Measurements from ENCODE around the gene AKT1S1. TPM values are rescaled to one million over a fixed set of nuclear protein-coding genes. Genes with fewer than 3 reads are reported as not detected.
A peak's percentile ranks its signal among the peaks of the same experiment; 100 is the strongest.

AKT1S1 gene
- total RNA-seq, 1 donor, result 10.0 TPM

DNA sequence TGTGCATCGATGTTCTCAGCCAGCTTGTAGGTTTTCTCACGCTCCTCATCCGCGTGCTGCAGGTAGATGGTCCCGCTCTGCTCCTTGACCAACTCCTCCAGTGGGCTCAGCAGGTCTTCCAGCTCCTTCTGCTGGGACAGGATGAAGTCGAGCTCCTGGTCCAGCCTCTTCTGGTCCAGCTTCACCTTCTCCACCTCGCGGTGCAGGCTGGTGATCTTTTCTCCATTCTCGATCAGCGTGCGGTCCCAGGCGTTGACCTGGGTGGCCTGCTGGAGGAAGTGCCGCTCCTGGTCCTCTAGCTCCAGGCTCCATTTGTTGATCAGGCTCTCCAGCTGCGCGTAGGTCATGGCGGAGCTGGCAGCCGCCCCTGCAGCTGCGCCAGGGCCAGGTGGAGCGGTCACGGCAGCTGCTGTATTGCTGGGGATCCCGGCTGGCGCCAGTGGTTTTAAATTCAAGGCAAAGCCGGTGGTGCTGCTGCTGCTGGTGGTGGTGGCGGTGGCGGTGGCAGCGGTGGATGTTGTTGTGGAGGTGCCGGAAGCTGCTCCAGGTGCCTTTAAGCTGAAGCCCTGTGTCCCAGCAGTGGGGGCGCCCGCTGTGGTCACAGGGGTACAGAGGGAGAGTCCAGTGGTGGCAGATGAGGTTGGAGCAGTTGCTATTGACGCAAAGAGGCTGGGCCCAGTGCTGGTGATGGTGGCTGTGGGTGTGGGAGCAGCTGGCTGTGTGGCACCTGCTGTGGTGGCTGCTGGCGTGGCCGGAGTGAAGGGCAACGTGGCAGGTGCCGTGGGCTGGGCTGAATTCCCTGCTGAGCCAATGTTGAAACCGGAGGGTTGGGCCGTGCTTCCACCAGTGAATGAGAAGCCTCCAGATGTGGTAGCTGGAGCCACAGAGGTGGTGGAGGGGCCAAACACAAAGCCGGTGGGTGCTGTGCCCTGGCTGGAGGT lies 31.6 kb upstream of the AKT1S1 start:
- no peak for DNase-seq (ENCODE audit: low read depth in 2 of 3, low spot score in 2 of 3)

DNA sequence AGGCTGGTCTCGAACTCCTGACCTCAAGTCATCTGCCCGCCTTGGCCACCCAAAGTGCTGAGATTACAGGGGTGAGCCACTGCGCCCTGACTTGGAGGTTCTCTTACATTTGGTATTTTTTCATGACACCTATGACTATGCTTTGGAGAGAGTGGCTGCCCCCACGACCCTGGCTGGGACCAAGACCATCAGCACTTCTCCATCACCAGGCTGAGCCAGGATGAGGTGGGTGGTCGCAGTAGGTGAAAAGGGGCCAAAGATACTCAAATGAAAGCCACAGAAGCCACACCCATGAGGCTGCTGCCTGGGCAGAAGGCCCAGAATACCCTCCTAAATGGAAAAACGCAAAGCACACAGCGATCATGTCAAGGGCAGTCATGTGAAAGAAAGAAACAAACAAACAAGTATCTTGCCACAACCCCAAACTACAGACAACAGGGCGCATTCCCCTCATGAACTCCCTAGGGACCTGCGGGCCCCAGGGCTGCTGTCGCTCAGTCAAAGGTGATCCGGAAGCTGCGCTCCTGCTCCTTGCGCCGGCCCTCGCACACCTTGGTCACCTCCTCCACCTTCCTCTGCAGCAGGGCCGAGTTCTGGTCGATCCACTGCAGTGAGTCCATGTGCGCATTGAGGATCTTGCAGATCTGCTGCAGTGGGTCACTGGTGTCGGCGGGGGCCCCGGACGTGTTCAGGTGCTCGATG lies 30.7 kb upstream of the AKT1S1 start:
- no peak for DNase-seq (ENCODE audit: low read depth in 2 of 3, low spot score in 2 of 3)

DNA sequence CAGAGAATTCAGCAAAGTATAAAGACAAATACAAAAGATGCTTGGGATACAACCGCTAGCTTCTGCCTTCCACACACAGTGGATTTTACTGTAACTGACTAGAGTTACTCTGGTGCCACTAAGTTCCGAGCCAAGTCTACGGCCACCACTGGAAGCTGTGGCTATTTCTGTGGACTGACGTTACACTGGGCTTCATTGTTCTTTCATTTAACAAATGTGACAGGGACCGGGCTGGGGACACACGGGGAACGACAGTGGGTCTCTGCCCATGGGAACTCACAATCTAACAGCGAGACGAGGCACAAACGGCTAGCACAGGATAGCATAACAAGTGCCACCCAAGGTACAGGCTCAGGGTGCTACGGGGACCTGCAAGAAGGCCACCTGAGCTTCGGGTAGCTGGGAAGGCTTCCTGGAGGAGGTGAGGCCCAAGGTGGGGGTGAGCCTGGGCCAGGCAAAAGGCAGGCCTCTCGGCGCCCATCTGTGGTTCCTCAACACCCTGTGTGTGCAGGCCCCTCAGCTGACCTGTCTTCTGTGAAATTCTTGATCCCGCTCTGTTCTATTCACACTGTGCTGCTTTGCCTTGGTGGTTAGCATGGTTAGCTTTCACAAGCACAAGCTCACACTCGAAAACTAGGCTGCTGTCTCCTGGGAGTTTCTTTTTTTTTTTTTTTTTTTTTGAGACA lies 29.9 kb upstream of the AKT1S1 start:
- DNase-seq (ENCODE audit: low read depth in 2 of 3, low spot score in 2 of 3), result no peak

DNA sequence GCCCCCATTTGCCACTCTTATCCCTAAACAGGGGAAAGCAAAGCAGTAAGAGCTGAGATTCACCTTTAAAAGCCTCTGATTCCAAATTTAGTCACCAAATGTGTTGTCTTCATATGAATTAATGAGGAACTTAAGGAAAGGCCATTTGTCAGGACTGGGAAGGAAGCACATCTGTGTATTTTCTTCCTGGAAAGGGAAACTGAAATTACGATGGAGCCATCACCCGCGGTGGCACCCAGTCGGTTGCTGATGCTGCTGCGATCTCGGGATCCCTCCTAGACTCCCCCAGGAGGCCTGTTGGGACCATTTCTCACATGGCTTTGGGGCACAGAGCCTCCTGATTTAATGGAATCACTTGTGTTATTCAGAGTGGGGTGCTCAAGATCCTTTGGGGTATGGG lies 27.0 kb upstream of the AKT1S1 start:
- DNase-seq (ENCODE audit: low read depth in 2 of 3, low spot score in 2 of 3), result no peak

DNA sequence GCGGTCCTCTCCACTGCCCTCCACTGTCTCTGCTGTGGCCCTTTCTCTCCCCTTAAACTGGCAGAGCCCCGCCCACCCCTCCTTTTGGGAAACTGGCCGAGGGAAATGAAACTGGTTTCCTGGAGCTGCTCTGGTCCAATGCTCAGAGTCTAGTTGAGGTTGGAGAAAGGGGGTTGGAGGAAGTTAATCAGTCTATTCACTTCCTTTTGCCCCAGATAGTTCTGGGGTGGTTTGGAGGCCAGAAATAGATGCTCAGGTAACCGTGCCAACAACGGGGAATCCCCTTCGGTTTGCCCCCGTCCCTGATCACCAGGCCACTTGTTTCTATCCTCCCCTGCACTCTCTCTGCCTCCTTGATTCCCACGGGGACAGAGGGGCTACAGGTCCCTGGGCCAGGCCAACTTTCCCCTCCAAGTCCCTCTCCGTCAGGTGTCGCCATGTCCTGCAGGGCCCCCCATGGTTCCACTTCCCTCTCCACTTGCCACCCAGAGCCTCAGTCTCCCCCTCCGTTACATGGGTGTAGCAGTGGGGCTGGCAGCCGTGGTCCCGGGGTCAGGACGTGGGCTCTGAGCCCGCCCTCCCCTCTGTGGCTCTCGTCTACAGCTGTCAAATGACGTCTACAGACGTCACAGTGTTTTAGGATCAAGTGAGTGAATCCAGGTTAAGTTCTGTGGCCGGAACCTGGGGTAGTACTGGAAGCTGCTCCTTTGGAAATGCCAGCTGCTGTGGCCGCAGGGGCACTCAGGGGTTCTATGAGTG lies 19.9 kb upstream of the AKT1S1 start, which contains the start of gene IL4I1:
IL4I1 (minus strand) TSS at position 25 of the 759 bp plus-strand sequence. CDS start 727 bp downstream, outside the sequence.
- peak; percentile 53 to 91 (median 87) for DNase-seq (ENCODE audit: low read depth in 2 of 3, low spot score in 2 of 3)

DNA sequence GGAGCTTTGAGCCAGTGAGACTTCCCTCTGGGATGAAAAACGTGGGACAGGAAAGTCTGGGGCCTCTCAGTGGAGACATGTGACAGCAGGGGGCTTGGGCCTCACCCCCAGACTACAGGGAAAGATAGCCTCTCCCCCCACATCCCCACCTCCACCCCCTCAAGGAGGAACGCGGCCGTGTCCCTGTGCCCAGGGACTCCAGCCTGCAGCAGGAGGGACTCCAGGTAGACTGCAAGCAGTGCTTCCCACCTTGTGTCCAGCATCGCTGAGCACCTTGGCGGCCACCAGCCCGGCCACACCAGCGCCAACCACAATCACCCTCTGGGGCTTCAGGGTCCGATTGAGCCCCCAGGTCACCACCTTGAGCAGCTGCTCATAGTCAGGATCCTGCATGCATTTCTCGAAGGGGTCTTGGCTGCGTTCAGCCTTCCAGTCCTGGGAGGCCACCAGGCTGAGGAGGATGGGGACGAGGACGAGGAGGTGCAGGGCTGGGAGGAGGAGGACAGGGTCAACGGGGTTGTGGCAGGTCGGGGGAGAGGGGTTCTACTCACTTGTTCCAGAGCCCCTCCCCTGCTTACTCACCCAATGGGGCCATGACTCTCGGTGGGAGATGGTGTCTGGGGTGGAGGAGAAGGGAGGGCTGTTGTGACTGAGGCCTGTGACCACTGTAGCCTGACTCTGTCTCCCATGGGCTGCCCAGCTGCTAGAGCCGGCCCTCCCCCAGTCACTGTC lies 18.6 kb upstream of the AKT1S1 start:
- no peak for DNase-seq (ENCODE audit: low read depth in 2 of 3, low spot score in 2 of 3)

DNA sequence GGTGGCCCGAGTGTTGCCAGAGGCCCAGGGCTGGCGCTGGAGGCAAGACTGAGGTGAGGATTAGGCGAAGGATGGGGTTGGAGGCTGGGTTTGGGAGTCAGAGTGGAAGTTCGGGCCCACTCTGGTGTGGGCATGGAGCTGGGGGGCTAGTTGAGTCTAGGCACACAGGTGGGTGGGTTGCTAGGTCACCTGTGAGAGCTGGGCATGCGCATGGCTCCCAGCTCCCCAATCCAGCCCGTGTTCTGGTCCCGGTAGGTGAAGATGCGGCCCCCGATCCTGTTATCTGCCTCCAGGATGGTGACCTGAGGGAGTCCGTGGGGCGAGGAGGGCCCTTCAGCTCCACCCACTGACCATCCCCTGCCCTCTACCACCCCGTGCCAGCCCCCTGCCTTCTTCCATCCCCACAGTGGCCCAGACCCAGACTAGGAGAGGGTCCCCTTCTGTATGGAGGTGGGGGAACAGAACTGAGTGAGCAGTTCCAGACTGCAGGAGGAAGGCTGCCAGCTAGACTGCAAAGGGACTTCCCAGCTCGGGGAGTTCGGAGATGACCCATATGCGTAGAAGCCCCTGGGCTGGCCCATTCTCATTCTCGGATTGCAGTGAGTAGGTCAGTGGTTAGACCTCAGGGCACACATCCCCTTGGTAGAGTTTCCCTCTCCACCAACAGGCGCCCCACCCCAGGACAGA lies 17.9 kb upstream of the AKT1S1 start:
- no peak for DNase-seq (ENCODE audit: low read depth in 2 of 3, low spot score in 2 of 3)

DNA sequence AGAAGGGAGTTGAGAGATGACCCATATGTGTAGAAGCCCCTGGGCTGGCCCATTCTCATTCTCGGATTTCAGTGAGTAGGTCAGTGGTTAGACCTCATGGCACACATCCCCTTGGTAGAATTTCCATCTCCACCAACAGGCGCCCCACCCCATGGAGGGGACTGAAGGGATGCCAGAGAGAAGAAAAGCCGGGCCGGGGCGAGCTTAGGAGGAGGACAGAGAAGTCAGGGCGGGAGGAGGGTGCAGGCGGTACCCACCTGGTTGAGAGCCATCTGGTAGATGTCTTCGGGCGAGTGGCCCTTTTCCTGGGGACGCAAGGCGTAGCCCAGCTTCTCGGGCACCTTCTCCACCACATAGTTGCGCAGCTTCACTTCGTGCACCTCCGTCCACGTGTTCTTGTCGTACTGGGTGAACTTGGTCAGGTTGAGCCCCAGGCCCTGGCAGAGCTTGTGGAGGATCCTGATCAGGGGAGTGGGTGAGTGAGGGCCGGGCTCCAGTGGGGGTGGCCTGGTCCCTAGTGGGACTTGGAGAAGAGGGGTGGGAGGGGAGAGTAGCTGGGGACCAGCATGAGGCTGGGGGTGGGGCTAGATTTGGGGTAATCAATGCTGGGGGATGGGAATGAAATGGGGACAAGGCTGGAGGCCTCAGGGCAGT lies 17.0 kb upstream of the AKT1S1 start:
- DNase-seq (ENCODE audit: low read depth in 2 of 3, low spot score in 2 of 3), result no peak

DNA sequence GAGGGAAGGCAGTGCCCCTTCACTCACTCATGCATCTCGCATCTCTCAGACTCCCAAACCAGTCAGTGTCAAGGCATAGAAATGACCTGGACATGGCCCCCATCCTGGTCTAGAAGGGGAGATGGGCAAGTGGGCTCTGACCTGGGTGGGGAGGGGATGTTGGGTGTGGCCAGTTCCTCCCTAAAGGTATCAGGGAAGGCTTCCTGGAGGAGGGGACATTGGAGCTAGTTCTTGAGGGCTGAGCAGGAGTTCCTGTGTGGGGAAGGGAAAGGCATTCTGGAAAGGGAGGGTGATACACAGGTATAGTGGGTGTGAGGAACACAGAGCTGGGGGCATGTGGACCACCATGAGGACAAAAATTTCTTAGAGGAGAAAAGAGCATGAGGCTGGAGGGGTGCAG lies 15.6 kb upstream of the AKT1S1 start:
- DNase-seq (ENCODE audit: low read depth in 2 of 3, low spot score in 2 of 3), result no peak

DNA sequence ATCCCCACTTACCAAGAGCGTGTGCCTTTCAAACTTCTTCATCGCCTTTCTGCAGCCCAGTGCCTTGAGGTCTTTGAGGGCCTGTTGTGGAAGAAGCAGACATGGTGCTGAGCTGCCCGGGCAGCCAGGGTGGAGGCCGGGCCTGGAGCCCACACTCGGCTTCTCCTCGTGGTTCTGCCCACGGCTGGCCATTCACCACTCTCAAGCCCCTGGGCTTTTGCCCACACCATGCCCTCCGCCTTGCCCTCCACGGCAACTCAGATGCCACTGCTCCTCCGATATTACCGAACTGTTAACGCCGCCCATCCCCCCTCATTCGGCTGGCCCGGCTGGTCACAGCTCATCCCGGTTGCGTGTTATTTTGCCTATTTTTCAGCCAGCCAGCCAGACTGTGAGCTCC lies 14.2 kb upstream of the AKT1S1 start:
- no peak for DNase-seq (ENCODE audit: low read depth in 2 of 3, low spot score in 2 of 3)

DNA sequence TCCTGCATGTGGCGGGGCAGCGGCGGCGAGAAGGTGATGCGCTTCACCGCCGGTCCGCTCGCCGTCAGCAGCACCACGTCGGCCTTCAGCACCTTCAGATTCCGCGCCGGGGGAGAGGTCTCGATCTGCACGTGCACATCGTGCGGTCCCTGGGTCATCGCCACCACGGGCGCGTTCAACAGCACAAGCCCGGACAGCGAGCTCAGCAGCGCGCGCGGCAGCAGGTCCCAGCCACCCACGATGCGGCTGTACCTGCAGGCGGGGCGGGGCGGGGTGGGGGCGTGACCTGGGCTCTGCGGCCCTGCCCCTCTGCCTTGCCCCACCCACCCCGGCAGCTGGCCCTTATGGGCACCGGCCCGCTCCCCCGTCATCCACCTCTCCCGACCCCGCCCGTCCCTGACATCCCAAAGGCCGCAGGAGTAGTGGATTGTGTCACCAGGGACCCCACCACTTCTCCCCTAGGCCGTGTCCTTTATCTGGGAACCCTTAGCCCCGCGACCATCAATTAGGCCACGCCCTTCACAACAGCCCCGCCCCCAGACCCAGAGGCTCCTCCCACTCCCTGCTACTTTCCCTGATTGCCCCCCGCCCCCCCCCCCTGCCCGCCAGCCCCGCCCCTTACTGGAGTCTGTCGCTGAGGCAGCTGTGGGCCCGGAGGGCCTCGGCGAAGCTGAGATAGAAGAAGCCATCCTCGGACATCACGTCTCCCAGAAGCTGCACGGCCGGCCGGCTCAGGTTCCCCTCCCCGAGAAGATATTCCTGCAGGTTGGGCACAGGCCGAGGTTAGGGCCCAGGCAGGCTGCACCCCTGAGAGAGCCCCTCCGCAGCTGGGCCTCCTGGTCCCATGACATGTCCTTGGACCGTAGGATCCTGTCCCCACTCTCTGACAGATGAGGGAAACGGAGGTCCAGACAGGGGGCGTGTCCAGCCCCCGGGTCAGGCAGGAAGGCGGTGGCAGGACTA lies 13.5 kb upstream of the AKT1S1 start:
- peak; percentile 41 to 58 (median 51) for DNase-seq (ENCODE audit: low read depth in 2 of 3, low spot score in 2 of 3)

DNA sequence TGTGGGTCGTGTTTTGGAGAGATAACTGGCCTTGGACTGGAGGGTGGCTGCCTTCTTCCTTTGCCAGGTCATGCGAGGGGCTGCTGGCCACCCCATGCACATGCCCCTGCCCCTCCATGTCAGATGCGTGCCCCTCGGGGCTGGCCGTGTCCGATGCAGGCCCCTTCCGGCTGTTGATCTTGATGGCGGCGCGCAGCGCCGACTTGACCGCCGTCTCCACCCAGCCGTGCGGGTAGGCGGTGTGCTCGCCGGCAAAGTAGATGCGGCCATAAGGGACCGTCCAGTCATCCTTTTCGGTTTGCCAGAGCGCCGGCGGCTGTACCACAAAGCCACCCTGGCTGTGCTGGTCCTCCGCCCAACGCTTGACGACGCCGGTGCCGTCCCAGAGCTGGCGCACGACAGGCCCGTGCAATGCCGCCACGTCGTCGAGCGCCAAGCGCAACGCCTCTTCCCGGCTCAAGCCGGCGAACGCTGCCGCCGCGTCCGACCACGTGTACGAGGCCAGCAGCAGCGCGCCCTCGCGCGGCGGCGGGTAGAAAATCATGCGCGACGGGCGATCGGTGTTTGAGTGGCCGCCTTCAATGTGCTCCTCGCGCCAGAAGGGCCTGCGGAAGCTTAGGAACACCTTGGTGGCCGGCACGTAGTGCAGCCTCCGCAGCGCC lies 12.7 kb upstream of the AKT1S1 start:
- DNase-seq (ENCODE audit: low read depth in 2 of 3, low spot score in 2 of 3), result peak; percentile 74 to 89 (median 83)

DNA sequence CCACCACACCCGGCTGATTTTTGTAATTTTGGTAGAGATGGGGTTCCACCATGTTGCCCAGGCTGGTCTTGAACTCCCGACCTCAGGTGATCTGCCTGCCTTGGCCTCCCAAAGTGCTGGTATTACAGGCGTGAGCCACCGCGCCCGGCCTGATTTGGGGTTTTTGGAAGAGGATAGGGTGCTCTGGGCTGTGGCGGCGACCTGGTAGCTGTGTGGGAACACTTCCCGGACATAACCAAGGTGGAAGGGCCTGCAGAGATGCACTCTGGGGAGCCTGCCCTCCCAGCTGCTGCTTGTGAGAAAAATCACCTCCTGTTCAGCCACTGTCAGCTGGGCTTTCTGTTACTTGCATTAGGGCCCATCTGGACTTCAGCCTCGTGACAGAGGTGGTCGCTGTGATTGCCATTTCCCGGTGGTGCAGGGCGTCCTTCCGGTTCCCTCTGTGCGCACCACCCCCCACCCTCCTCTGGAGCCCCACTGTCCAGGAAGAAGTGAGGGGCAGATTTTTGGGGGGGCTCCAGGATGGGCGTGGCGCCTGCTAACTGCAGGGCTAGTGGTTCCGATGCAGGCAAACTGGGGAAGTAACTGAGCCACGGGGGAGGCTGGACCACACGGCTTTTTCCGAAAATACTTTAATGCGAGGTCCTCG lies 12.0 kb upstream of the AKT1S1 start:
- no peak for DNase-seq (ENCODE audit: low read depth in 2 of 3, low spot score in 2 of 3)

DNA sequence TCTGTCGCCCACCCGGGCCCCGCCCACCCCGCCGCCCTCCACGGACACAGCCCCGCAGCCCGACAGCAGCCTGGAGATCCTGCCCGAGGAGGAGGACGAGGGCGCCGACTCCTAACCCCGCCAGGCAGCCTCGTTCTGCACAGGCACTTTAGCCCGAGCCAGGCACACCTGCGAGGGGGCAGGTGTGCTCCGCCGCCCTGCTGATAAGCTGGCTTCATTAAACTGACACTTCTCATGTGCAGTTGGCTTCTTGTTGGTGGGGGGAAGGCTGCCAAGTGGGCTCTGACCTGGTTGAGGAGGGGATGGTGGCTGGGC lies 11.3 kb upstream of the AKT1S1 start:
- no peak for DNase-seq (ENCODE audit: low read depth in 2 of 3, low spot score in 2 of 3)

DNA sequence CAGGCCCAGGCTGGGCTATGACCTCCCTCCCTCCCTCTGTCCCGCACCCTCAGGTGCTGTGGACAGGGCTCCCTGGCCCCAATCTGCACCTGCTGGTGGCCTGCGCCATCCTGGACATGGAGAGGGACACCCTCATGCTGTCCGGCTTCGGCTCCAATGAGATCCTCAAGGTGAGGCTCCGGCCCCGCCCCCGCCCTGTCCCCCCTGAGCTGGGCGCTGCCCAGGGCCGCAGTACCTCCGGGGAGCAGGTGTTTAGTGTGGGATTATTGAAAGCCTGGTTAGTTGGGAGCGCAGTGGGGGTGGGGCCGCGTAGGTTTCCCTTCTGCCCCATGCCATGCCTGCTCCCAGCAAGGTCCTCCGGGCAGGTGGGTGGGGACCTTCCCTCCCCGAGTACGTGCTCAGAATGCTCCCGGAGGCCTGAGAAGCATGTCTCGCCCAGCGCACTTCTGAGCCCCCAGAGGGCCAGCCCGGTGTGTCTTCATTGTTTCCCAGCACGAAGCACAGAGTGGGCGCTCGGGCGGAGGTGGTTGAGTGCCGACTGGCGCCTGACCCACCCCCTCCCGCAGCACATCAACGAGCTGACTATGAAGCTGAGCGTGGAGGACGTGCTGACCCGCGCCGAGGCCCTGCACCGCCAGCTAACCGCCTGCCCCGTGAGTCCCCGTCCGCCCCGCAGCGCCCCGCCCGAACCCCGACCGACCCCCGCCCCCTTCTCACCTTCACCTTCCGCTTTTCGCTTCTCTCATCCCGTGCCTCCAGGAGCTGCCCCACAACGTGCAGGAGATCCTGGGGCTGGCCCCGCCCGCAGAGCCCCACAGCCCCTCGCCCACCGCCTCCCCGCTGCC lies 10.7 kb upstream of the AKT1S1 start:
- no peak for DNase-seq (ENCODE audit: low read depth in 2 of 3, low spot score in 2 of 3)
